GM21447 (cell line): ENCODE data around the gene TBC1D5.
"Not testable (repeated sequence)": the region's sequence is repeated elsewhere in the genome, so short reads cannot be mapped to it uniquely, and the experiment has no call there.

ENCODE experiments used
- ATAC-seq: cut with Tn5 transposase; IDR thresholded peaks from one replicate; pipeline ENCODE4 v1.9.1; 2021; ENCODE audit not compliant: unreplicated experiment

TBC1D5 gene

GRCh38 chr3:17369973-17370372 lies 372.5 kb downstream of the TBC1D5 start:
- no peak for ATAC-seq

- ATAC-seq: no peak
These were observed 375.3 kb downstream of the TBC1D5 start for GRCh38 chr3:17367171-17367570.

GRCh38 chr3:17360991-17361390 lies 381.4 kb downstream of the TBC1D5 start:
- no peak for ATAC-seq

- no peak for ATAC-seq
These were observed 382.5 kb downstream of the TBC1D5 start for GRCh38 chr3:17359911-17360310.

- no peak for ATAC-seq
These were observed 385.3 kb downstream of the TBC1D5 start for GRCh38 chr3:17357035-17357710.

GRCh38 chr3:17356585-17356984 lies 385.8 kb downstream of the TBC1D5 start:
- no peak for ATAC-seq

- ATAC-seq: no peak
These were observed 386.8 kb downstream of the TBC1D5 start for GRCh38 chr3:17355591-17355990.

- no peak for ATAC-seq
These were observed 388.1 kb downstream of the TBC1D5 start for GRCh38 chr3:17354341-17354740.

GRCh38 chr3:17352620-17353019 lies 389.8 kb downstream of the TBC1D5 start:
- ATAC-seq: no peak

GRCh38 chr3:17351193-17351592 lies 391.2 kb downstream of the TBC1D5 start:
- not testable (repeated sequence) for ATAC-seq

GRCh38 chr3:17349093-17349492 lies 393.3 kb downstream of the TBC1D5 start:
- ATAC-seq: no peak

GRCh38 chr3:17342119-17342518 lies 400.3 kb downstream of the TBC1D5 start:
- no peak for ATAC-seq

GRCh38 chr3:17340693-17341092 lies 401.7 kb downstream of the TBC1D5 start:
- ATAC-seq: no peak

GRCh38 chr3:17340261-17340660 lies 402.2 kb downstream of the TBC1D5 start:
- ATAC-seq: no peak

GRCh38 chr3:17339132-17339575 lies 403.3 kb downstream of the TBC1D5 start:
- no peak for ATAC-seq

GRCh38 chr3:17336291-17336690 lies 406.1 kb downstream of the TBC1D5 start:
- no peak for ATAC-seq

- ATAC-seq: no peak
These were observed 408.5 kb downstream of the TBC1D5 start for GRCh38 chr3:17333893-17334292.

GRCh38 chr3:17333446-17333845 lies 409.0 kb downstream of the TBC1D5 start:
- ATAC-seq: no peak

- no peak for ATAC-seq
These were observed 411.8 kb downstream of the TBC1D5 start for GRCh38 chr3:17330660-17331059.

GRCh38 chr3:17329927-17330326 lies 412.5 kb downstream of the TBC1D5 start:
- no peak for ATAC-seq

- peak; percentile 69 for ATAC-seq
These were observed 420.2 kb downstream of the TBC1D5 start for GRCh38 chr3:17322106-17322793.

- ATAC-seq: no peak
These were observed 422.2 kb downstream of the TBC1D5 start for GRCh38 chr3:17320266-17320665.

- ATAC-seq: no peak
These were observed 426.5 kb downstream of the TBC1D5 start for GRCh38 chr3:17315897-17316296.
